HG03097 (cell line): Measurements from ENCODE around the gene WFDC11.
"Not testable (repeated sequence)": the region's sequence is repeated elsewhere in the genome, so short reads cannot be mapped to it uniquely, and the experiment has no call there.

Experiments used
- ATAC-seq: cut with Tn5 transposase; IDR thresholded peaks from one replicate; pipeline ENCODE4 v1.9.1; 2021; ENCODE audit not compliant: unreplicated experiment, low FRiP score

Gene WFDC11

DNA sequence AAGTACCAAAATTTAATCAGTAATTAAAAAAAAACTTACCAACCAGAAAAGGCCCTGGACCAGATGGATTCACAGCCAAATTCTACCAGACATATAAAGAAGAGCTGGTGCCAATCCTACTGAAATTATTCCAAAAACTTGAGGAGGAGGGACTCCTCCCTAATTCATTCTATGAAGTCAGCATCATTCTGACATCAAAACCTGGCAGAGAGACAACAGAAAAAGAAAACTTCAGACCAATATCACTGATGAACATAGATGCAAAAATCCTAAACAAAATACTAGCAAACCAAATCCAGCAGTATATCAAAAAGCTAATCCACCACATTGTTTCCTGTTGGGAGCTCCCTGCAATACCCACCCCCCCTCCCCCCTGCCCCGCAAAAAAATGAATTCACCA is at the start of gene WFDC11:
Gene WFDC11, minus strand, starts transcription at position 101 of the 400 bp plus-strand sequence. CDS start 19,639 bp downstream, outside the sequence.
- ATAC-seq: no peak

DNA sequence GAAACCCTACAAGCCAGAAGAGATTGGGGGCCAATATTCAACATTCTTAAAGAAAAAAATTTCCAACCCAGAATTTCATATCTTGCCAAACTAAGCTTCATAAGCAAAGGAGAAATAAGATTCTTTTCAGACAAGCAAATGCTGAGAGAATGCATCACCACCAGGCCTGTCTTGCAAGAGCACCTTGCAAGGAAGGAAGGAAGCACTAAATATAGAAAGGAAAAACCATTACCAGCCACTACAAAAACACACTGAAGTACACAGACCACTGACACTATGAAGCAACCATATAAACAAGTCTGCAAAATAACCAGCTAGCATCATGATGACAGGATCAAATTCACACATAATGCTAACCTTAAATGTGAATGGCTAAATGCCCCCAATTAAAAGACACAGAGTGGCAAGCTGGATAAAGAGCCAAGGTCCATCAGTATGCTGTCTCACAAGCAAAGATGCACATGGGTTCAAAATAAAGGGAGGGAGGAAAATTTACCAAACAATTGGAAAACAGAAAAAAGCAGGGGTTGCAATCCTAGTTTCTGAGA is 46.2 kb upstream of the WFDC11 start:
- not testable (repeated sequence) for ATAC-seq

DNA sequence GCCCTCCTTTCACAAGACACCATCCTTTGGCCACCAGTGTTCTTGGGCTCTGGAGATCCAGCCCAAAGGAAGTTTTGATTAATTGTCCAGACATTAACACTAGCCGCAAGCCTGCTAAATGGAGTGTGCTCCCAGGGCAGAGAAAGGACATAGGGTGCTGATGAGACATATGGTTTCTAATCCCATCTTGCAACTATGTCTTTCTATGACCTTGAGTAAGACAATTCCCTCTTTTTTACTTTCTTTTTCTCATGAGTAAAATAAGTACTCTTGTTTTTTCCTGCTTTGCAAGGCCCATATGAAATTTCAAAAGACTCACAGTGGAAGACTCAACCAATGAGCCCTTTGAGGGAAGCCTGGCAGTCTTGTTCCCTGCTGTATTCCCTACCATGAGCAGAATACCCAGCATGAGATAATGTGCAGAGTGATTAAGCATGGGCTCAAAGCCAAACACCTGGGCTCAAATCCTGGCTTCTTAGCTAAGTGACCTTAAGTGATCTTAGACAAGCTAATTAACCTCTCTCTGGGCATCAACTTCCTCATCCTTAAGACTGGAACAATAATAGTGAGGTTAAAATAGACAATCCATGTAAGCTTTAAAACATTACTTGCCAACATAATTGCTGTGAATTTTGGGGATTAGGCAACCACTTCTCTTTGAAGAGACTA is 35.1 kb upstream of the WFDC11 start, which contains the start of gene WFDC10B:
Gene WFDC10B, minus strand, starts transcription at position 51 of the 669 bp plus-strand sequence. CDS start 19,027 bp downstream, outside the sequence.
- ATAC-seq: no peak

- ATAC-seq: no peak
These were observed 31.8 kb upstream of the WFDC11 start, which contains the start of gene WFDC13 for GRCh38 chr20:45701873-45702272. Gene WFDC13, plus strand, starts transcription at chr20:45702038. Its CDS starts 86 bp downstream, at chr20:45702124.

- ATAC-seq: no peak
These were observed 31.1 kb upstream of the WFDC11 start for GRCh38 chr20:45701104-45701503.

DNA sequence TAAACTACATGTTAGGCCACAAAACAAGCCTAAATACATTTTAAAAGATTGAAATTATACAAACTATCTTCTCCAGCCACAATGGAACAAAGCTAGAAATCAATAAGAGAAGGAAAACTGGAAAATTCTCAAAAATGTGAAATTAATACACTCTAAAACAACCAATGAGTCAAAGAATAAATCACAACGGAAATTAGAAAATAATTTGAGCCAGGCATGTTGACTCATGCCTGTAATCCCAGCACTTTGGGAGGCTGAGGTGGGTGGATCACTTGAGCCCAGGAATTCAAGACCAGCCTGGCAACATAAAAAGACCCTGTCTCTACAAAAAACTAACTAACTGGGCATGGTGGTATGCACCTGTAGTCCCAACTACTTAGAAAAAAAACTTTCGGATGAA is 25.5 kb upstream of the WFDC11 start:
- ATAC-seq: no peak

GRCh38 chr20:45693346-45693745 is 23.3 kb upstream of the WFDC11 start:
- not testable (repeated sequence) for ATAC-seq

- ATAC-seq: no peak
These were observed 15.9 kb upstream of the WFDC11 start for GRCh38 chr20:45685896-45686295.

- no peak for ATAC-seq
These were observed 9.6 kb upstream of the WFDC11 start for GRCh38 chr20:45679650-45680049.

DNA sequence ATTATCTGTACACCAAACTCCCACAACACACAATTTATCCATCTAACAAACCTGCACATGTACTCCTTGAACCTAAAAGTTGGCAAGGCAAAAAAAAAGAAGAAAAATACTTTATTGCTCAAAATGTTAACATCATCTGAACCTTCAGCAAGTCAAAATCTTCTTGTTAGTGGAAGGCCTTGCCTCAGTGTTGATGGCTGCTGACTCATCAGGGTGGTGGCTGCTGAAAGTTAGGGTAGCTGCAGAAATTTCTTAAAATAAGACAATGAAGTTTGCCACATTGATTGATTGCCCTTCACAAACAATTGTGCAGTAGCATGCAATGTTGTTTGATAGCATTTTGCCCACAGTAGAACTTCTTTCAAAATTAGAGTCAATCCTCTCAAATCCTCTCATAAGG is 2.7 kb upstream of the WFDC11 start:
- no peak for ATAC-seq

- not testable (repeated sequence) for ATAC-seq
These were observed 13.0 kb downstream of the WFDC11 start for GRCh38 chr20:45657038-45657437.

DNA sequence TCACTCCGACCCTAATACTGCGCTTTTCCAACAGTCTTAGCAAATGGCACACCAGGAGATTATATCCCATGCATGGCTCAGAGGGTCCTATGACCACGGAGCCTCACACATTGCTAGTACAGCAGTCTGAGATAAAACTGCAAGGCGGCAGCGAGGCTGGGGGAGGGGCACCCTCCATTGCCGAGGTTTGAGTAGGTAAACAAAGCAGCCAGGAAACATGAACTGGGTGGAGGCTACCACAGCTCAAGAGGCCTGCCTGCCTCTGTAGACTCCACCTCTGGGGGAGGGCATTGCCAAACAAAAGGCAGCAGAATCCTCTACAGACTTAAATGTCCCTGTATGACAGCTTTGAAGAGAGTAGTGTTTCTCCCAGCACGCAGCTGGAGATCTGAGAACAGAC is 18.3 kb downstream of the WFDC11 start:
- ATAC-seq: not testable (repeated sequence)

- ATAC-seq: no peak
These were observed 20.7 kb downstream of the WFDC11 start for GRCh38 chr20:45649312-45649863.

GRCh38 chr20:45647441-45648050 is 22.5 kb downstream of the WFDC11 start:
- no peak for ATAC-seq

- ATAC-seq: no peak
These were observed 23.2 kb downstream of the WFDC11 start for GRCh38 chr20:45646875-45647274.

- ATAC-seq: not testable (repeated sequence)
These were observed 24.2 kb downstream of the WFDC11 start for GRCh38 chr20:45645869-45646268.

DNA sequence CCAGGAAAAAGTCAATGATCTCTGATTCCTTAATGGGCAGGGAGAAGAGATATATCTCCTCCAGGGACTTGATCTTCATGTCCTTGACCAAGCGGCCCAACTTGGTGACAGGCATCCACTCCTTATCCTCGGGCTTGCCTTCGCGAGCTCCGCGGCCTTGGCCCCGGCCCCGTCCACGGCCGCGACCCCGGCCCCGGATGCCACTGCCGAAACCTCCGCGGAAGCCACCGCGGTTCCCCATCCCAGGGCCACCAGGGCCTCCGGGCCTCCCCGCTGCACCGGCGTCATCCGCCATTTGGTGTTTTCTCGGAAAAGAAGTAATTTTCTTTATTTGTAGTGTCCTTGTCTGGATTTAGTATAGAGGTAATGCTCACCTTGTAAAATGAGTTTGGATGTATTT is 29.0 kb downstream of the WFDC11 start:
- ATAC-seq: not testable (repeated sequence)

DNA sequence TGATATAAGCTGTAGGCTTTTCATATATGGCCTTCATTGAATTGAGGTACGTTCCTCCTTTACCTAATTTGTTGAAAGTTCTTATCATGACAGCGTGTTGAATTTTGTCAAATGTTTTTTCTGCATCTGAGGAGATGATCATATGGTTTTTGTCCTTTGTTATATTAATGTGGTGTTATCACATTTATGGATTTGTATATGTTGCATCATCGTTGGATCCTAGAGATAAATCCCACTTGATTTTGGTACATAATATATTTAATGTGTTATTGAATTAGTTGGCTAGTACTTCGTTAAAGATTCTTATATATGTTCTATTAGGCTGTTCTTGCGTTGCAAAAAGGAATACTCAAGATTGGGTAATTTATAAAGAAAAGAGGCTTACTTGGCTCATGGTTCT is 30.4 kb downstream of the WFDC11 start:
- no peak for ATAC-seq

DNA sequence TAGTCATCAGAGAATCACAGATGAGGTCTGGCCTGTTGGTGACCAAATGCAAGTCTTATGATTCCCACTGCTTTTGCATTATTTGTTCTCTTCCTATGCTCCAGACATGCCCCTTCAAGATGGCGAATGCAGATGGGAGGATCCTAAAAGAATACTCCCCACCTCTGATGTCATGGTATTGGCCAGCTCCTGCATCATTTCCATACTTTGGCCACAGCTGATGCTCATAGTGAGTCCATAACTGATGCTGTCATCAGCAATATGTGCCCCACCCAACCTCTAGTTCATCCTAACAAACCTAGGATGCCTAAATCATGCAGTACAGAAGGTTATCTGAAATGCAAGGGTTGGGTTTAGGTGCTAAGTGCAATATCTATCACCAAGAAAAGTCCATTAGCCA is 33.5 kb downstream of the WFDC11 start:
- ATAC-seq: no peak

DNA sequence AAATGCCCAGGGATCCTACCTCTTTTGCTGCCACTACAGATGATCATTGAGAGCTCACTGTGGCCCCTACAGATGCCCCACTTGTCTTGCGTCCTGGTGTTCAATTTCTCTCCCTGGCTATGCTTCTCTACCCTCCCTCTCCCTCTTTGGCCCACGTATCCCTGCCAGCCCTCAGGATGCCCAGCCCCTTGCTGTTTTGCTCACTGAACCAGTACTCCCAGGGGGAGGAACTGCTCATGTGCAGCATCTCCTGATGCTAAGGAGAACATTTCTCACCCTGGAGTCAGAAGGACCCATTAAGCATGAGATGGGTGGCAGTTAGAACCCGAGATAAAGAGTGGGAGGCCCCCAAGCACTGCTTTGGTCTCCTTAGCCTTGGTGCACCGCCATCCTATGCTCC is 38.9 kb downstream of the WFDC11 start, which contains the start of gene WFDC9:
Gene WFDC9, minus strand, starts transcription at position 101 of the 400 bp plus-strand sequence. CDS start 21,103 bp downstream, outside the sequence.
- no peak for ATAC-seq

GRCh38 chr20:45630371-45630770 is 39.7 kb downstream of the WFDC11 start:
- no peak for ATAC-seq
